ENCODE measurements around the gene SHISAL1.
"Not testable (repeated sequence)": the region's sequence is repeated elsewhere in the genome, so short reads cannot be mapped to it uniquely, and the experiment has no call there.

The SHISAL1 gene

DNA sequence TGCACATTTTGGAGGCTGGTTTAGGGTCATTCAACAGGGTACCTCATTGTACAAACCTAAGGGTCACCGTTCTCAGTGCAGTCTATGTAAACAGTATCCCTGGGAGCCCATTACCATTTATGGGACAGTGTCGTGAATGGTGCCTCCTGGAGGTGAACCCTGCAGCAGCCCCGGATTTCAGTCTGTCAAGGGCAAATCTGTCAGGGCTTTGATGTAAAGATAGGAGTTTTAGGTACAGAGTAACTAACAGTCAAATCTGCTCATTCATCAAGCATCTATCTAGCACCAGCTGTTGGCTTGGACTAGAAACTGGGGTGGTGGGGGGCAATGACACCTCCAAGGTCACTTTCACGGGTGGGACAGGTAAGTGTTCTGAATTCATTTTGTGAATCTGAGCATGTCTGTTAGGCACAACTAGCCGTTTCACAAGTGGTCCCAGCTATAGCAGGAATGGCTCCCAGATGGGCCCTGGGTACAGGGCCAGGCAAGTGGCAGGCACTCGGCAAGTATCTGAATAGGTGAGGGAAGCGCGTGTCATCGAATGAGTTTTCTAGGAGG, 68.4 kb downstream of the SHISAL1 start:
- DNase-seq (ENCODE audit: extremely low read depth in 1 of 2, low read depth in 1 of 2) = no peak

GRCh38 chr22:44243761-44244160, 69.0 kb downstream of the SHISAL1 start:
- no peak for DNase-seq (ENCODE audit: extremely low read depth in 1 of 2, low read depth in 1 of 2)

DNA sequence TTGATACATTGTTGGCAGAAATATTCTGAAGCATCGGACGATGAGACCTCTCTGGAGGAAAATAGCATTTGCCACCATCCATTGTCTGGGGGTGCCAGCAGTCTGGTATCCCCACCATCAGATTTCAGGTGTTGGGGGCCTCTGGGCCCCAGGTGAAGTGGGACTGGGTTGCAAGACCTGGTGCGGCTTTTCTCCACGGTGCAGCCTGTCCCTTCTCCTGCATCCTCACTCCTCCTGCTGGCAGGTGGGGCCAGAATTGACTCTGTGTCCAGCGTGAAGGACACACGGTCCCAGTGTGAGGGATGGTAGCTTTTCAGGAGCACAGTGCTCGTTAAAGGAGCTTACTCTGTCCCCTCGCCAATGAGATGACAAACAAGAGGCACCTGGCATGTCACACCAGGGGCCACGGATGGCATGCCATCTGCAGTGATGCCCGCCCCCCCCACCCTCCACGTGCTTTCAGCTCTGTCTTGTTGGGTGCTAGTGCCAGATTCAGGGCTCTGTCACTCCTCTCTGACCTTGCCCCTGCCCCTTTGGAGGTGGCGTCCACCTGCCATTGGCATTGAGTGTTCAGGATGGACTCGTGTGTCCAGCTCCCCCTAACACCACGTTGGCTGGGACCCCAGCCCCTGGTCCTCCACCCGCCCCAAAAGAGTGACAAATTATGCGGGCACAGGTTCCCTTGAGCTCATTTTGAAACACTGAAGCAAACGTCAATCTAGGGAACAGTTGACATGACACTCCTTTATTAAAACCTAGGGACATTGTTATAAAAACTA, 69.6 kb downstream of the SHISAL1 start:
- DNase-seq (ENCODE audit: extremely low read depth in 1 of 2, low read depth in 1 of 2) = no peak

DNA sequence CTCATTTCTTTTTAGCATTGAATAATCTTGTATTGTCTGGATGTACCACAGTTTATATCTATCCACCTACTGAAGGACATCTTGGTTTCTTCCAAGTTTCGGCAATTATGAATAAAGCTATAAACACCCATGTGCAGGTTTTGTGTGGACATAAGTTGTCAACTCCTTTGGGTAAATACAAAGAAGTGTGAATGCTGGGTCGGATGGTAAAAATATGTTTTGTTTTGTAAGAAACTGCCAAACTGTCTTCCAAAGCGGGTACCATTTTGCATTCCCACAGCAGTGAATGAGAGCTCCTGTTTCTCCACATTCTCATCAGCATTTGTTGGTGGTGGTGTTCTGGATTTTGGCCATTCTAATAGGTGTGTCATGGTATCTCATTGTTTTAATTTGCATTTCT, 71.6 kb downstream of the SHISAL1 start:
- DNase-seq (ENCODE audit: extremely low read depth in 1 of 2, low read depth in 1 of 2) = not testable (repeated sequence)

GRCh38 chr22:44237290-44237689, 75.5 kb downstream of the SHISAL1 start:
- no peak for DNase-seq (ENCODE audit: extremely low read depth in 1 of 2, low read depth in 1 of 2)

GRCh38 chr22:44234372-44234771, 78.4 kb downstream of the SHISAL1 start:
- not testable (repeated sequence) for DNase-seq (ENCODE audit: extremely low read depth in 1 of 2, low read depth in 1 of 2)

GRCh38 chr22:44231233-44231632, 81.5 kb downstream of the SHISAL1 start:
- no peak for DNase-seq (ENCODE audit: extremely low read depth in 1 of 2, low read depth in 1 of 2)

DNA sequence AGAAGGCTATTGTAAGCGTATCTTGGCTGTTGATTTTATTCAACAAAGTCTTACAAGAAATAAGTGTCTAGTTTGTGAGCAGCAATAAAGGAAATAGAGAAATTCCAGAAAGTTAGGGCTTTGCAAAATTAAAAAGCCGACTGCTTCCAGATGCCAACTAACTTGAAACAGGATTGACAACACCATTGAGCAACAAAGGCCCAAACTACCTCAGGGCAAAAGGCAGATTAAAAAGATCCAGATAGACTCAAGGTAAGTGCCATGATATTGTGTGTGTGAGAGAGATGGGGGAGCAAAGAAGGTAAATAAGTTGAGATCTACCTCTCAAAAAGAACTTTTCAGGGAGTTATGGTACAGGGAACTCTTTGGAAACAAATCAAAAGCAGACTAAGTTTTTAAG, 82.9 kb downstream of the SHISAL1 start:
- no peak for DNase-seq (ENCODE audit: extremely low read depth in 1 of 2, low read depth in 1 of 2)

- DNase-seq (ENCODE audit: extremely low read depth in 1 of 2, low read depth in 1 of 2) = no peak
Observed at GRCh38 chr22:44229331-44229730, 83.4 kb downstream of the SHISAL1 start.

- no peak for DNase-seq (ENCODE audit: extremely low read depth in 1 of 2, low read depth in 1 of 2)
Observed at GRCh38 chr22:44225812-44226211, 86.9 kb downstream of the SHISAL1 start.

- no peak for DNase-seq (ENCODE audit: extremely low read depth in 1 of 2, low read depth in 1 of 2)
Observed at GRCh38 chr22:44225091-44225689, 87.6 kb downstream of the SHISAL1 start.

GRCh38 chr22:44224166-44224565, 88.6 kb downstream of the SHISAL1 start:
- no peak for DNase-seq (ENCODE audit: extremely low read depth in 1 of 2, low read depth in 1 of 2)

DNA sequence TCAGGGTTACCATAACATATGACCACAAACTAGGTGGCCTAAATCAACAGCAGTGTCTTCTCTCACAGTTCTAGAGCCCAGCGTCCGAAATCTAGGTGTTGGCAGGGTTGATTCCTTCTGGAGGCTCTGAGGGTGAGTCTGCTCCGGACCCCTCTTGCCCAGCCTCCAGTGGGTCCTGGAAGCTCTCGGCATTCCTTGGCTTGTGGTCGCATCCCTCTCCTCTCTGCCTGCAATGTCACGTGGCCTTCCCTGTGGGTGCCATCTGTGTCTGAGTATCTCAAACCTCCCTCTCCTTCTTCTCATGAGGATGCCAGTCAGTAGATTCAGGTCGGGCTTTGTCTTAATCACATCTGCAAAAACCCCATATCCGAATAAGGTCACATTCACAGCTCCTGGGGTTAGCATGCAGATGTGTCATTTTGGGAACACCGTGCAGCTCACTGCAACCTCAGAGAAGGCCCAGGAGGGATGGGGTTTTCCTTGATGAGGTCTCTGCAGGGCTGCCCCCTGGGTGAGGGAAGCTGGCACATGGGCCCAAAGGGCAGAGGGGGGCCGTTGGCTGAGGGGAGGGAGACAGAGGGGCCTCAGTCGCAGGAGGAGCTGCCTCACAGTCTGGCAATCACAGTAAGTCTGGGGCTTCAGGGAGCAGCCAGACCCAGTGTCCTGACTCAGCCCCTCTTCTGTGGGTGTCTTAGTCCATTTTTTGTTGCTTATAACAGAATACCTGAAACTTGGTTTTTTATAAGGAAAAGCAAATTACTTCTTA, 90.9 kb downstream of the SHISAL1 start:
- no peak for DNase-seq (ENCODE audit: extremely low read depth in 1 of 2, low read depth in 1 of 2)

- no peak for DNase-seq (ENCODE audit: extremely low read depth in 1 of 2, low read depth in 1 of 2)
Observed at GRCh38 chr22:44220727-44221680, 91.7 kb downstream of the SHISAL1 start.

- no peak for DNase-seq (ENCODE audit: extremely low read depth in 1 of 2, low read depth in 1 of 2)
Observed at GRCh38 chr22:44219101-44219870, 93.5 kb downstream of the SHISAL1 start.

- no peak for DNase-seq (ENCODE audit: extremely low read depth in 1 of 2, low read depth in 1 of 2)
Observed at GRCh38 chr22:44218071-44218470, 94.7 kb downstream of the SHISAL1 start.

DNA sequence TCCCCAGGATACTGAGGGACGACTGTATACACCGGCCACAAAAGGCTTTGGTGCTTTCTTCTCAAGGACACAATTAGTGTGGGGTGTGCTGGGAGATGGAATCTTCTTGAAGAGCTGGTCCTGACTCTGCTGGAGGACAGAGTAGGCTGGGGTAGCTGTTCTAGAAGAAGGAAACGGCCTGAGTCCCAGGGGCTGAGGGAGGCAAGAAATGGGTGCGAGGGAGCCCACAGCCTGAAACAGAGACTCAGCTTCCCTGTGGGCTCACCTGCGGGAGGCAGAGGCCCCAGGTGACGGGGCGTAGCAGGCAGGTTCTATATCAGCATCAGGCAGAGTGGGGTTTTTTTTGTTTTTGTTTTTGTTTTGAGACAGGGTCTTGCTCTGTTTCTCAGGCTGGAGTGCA, 95.4 kb downstream of the SHISAL1 start:
- DNase-seq (ENCODE audit: extremely low read depth in 1 of 2, low read depth in 1 of 2) = no peak

DNA sequence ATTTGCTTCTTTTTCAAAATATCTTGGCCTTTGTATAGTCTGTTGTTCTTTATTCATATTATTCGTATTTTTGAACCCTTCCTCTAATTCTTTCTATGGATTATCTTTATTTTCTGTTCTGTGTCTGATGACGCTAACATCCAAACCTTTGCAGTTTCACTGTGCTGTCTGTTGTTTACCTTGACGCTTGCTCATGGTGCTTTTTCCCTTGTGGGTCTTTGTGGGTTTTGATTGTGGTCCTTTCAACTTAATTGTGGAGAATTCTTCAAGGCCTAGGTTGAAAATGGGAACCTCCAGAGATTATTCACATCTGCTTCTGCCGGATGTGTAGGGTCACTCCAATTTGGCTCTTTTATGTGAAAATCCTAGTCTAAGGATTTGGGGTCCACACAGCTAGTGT, 97.5 kb downstream of the SHISAL1 start:
- DNase-seq (ENCODE audit: extremely low read depth in 1 of 2, low read depth in 1 of 2) = no peak

DNA sequence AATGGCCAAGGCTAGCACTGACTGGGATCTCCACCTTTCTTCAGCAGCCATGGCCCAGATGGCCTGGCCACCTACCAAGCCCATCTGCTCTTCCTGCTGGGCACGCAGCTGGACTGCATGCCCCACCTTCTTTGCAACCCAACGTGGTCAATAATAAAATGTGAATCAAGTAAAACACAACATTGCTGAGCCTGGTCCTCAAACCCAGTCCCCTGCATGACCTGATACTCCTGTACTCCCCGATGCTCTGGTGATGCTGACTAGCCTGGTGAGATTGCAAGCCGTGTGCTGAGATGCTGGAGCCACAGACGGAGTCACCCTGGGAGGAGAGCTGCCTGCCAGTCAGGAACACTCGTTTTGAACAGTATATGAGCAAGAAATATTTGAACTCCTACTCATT, 98.0 kb downstream of the SHISAL1 start:
- no peak for DNase-seq (ENCODE audit: extremely low read depth in 1 of 2, low read depth in 1 of 2)

- DNase-seq (ENCODE audit: extremely low read depth in 1 of 2, low read depth in 1 of 2) = no peak
Observed at GRCh38 chr22:44214187-44214586, 98.6 kb downstream of the SHISAL1 start.

All from activated CD8-positive, alpha-beta memory T cell treated with anti-CD3 and anti-CD28 coated beads for 1 hour (primary cell).